Right lobe of liver (tissue), 6 donors: ENCODE measurements around the gene HERPUD1. TPM values are rescaled to one million over a fixed set of nuclear protein-coding genes. Genes with fewer than 3 reads are reported as not detected.

Source experiments
- ATAC-seq, 4 donors: fragments of 200-7000 bp; cut with Tn5 transposase; one replicate each; pipeline ENCODE4 v1.9.1; 2020; ENCODE audit warnings: mild to moderate bottlenecking in 4 of 4, moderate library complexity in 4 of 4
- DNase-seq, 3 donors: peaks; one replicate each; pipeline ENCODE4 v3.0.0-alpha.2; 2020
- H3K27ac ChIP-seq, 3 donors: fragments of 200-600 bp; one replicate each; pipeline ENCODE4 v1.8.0; 2022
- H3K27me3 ChIP-seq, 2 donors: fragments of 200-600 bp; one replicate each; pipeline ENCODE4 v1.8.0; 2022
- H3K36me3 ChIP-seq, 4 donors: fragments of 200-600 bp; sonication (generic) in 1 of 4; one replicate each; pipeline versions ENCODE4 v1.5.1 to v1.8.0; 2017 to 2022; ENCODE audit warnings: control low read depth in 1 of 4
- H3K4me1 ChIP-seq, 4 donors: fragments of 200-600 bp; sonication (generic) in 1 of 4; one replicate each; pipeline versions ENCODE4 v1.5.1 to v1.8.0; 2017 to 2022; ENCODE audit warnings: control low read depth in 1 of 4
- H3K4me3 ChIP-seq, 3 donors: fragments of 200-600 bp; one replicate each; pipeline ENCODE4 v1.8.0; 2022
- H3K9me3 ChIP-seq, 4 donors: fragments of 200-600 bp; sonication (generic) in 1 of 4; one replicate each; pipeline versions ENCODE4 v1.5.1 to v1.8.0; 2017 to 2022; ENCODE audit warnings: control low read depth in 1 of 4
- CTCF ChIP-seq, 4 donors: fragments of 200-600 bp in 3 of 4; fragments of 450-650 bp in 1 of 4; IDR thresholded peaks; one replicate each; pipeline versions ENCODE4 v1.5.1 to v1.8.0; 2016 to 2022; ENCODE audit warnings: antibody characterized with exemption in 4 of 4, mild to moderate bottlenecking in 2 of 4
- POLR2A ChIP-seq: fragments of 450-650 bp; IDR thresholded peaks from one replicate; pipeline ENCODE4 v1.6.1; 2017; ENCODE audit warnings: antibody characterized with exemption, mild to moderate bottlenecking
- WGBS: methylation state at CpG from one replicate; pipeline ENCODE4 v1.1.6; 2018; ENCODE audit warnings: low coverage, low lambda C conversion rate; ENCODE audit not compliant: insufficient coverage; ENCODE audit errors: missing lambda C conversion rate; 5-methylcytosine and 5-hydroxymethylcytosine counted together
- intact Hi-C, 2 donors: fragments of 100-400 bp; cut with DNase I; formaldehyde crosslinking; loops; one replicate each; pipeline versions ENCODE4 v1.11.2 to v1.14.1; 2022
- total RNA-seq, 6 experiments: library from RNA; depleted of rRNA in 2 of 6; stranded (reverse); fragments of >200 nt in 2 of 6; fragmentation: NEBNext Ultra II Directional in 3 of 6; extraction: Animal tissue kit (Norgen Biotek cat#: 25700) in 3 of 6; gene quantifications; one replicate each; pipeline versions ENCODE4 v1.1.0 to v1.2.4, GENCODE V29; 2016 to 2023
- donor health status: DM: no; HTN: yes; CAD: no.
- donor health status: DM: no; HTN: no; CAD: no.
- donor health status: DM: no; HTN: no; CAD: no.
- donor health status: DM: no; HTN: yes; CAD: no.
- donor health status: DM: no; HTN: yes; CAD: no.

The HERPUD1 gene
- total RNA-seq, 6 experiments from 2014 or later, result 103 to 185 (median 133) TPM

- no peaks in the 10 kb centered on the region for H3K27me3 ChIP-seq
- ATAC-seq, result no peak
- peaks cover 0 to 10% (median 5%) of the 10 kb centered on the region in 4 donors for H3K4me1 ChIP-seq
- TF ChIP-seq CTCF (IDR thresholded peaks at IDR 0.05) (no peak), POLR2A (no peak)
- H3K36me3 ChIP-seq, result peaks cover 14 to 32% (median 23%) of the 10 kb centered on the region in 4 donors
- no peaks in the 10 kb centered on the region for H3K9me3 ChIP-seq
- intact Hi-C loops, result no loop called here
- no peak overlapping the region for H3K27ac ChIP-seq
- no peak for DNase-seq
- H3K4me3 ChIP-seq, result no peak overlapping the region
- 100% methylated on average over 4 of the region's 6 CpGs for WGBS
Observed at GRCh38 chr16:56948234-56948633, 16.3 kb downstream of the HERPUD1 start.

- Histone ChIP-seq H3K9me3 (no peaks in the 10 kb centered on the region), H3K4me3 (no peak overlapping the region), H3K27me3 (no peaks in the 10 kb centered on the region), H3K27ac (no peak overlapping the region), H3K4me1 (peaks cover 0 to 5% (median 0%) of the 10 kb centered on the region in 4 donors), H3K36me3 (peaks cover 0 to 14% (median 8%) of the 10 kb centered on the region in 4 donors)
- ATAC-seq (peak in 2 of 4 donors; percentile 3 to 8), DNase-seq (no peak)
- no peak for TF ChIP-seq CTCF (IDR thresholded peaks at IDR 0.05)
- no peak for TF ChIP-seq POLR2A
- intact Hi-C loops, result loop anchor here (5.0 to 10.0 kb wide), 2 partner anchors 75 to 83 kb away; partner anchors contain the start of gene SLC12A3 (in 1 of the 2)
- WGBS, result 77% methylated on average over 3 of the region's 4 CpGs
Observed at GRCh38 chr16:56950051-56950450, 18.1 kb downstream of the HERPUD1 start.

- 59% methylated on average over 4 of the region's 7 CpGs for WGBS
- peaks cover 0 to 1% (median 0%) of the 10 kb centered on the region in 4 donors for H3K4me1 ChIP-seq
- H3K36me3 ChIP-seq, result peaks cover 0 to 10% (median 4%) of the 10 kb centered on the region in 4 donors
- H3K27me3 ChIP-seq, result no peaks in the 10 kb centered on the region
- no peaks in the 10 kb centered on the region for H3K9me3 ChIP-seq
- no peak overlapping the region for H3K4me3 ChIP-seq
- H3K27ac ChIP-seq, result no peak overlapping the region
- intact Hi-C loops, result loop anchor here (5.0 to 10.0 kb wide), 2 partner anchors 76 to 83 kb away; partner anchors contain the start of gene SLC12A3 (in 1 of the 2)
- TF ChIP-seq POLR2A (no peak), CTCF (IDR thresholded peaks at IDR 0.05) (no peak)
- ATAC-seq, result peak in 3 of 4 donors; percentile 2 to 3 (median 3)
- no peak for DNase-seq
Observed at GRCh38 chr16:56950455-56950854, 18.5 kb downstream of the HERPUD1 start.

- TF ChIP-seq POLR2A (no peak), CTCF (IDR thresholded peaks at IDR 0.05) (peak; percentile 46 to 58 (median 54))
- intact Hi-C loops, result loop anchor here (5.0 to 10.0 kb wide), 2 partner anchors 76 to 84 kb away; partner anchors contain the start of gene SLC12A3 (in 1 of the 2)
- no peak overlapping the region for H3K27ac ChIP-seq
Observed at GRCh38 chr16:56950881-56951771, 19.2 kb downstream of the HERPUD1 start.

More at GRCh38 chr16:56950881-56951771, 19.2 kb downstream of the HERPUD1 start:
- 46% methylated on average over 13 of the region's 15 CpGs for WGBS
- Histone ChIP-seq H3K4me3 (no peak overlapping the region), H3K27me3 (no peaks in the 10 kb centered on the region), H3K4me1 (no peaks in the 10 kb centered on the region), H3K9me3 (no peaks in the 10 kb centered on the region), H3K36me3 (peaks cover 0 to 6% (median 1%) of the 10 kb centered on the region in 4 donors)
- peak in 1 of 3 donors; percentile 61 for DNase-seq
- peak; percentile 65 to 84 (median 73) for ATAC-seq
